IgD-negative memory B cell (primary cell): ENCODE results near the gene PPP1R16B. TPM values are rescaled to one million over a fixed set of nuclear protein-coding genes. Genes with fewer than 3 reads are reported as not detected.
A peak's percentile ranks its signal among the peaks of the same experiment; 100 is the strongest.

Experiments
- H3K27ac Mint-ChIP-seq, 3 donors: one replicate each; pipeline ENCODE4 v1.8.0; 2020 to 2022; ENCODE audit warnings: mild to moderate bottlenecking in 3 of 3, mixed read lengths in 3 of 3, moderate library complexity in 1 of 3
- H3K27me3 Mint-ChIP-seq: one replicate; pipeline ENCODE4 v1.8.0; 2021; ENCODE audit warnings: mixed read lengths
- H3K36me3 Mint-ChIP-seq: one replicate; pipeline ENCODE4 v1.8.0; 2020; ENCODE audit warnings: mild to moderate bottlenecking, mixed read lengths
- H3K4me1 Mint-ChIP-seq, 3 donors: one replicate each; pipeline ENCODE4 v1.8.0; 2020 to 2022; ENCODE audit warnings: mixed read lengths in 3 of 3, mild to moderate bottlenecking in 1 of 3
- H3K4me3 Mint-ChIP-seq, 4 donors: one replicate each; pipeline ENCODE4 v1.8.0; 2020 to 2022; ENCODE audit warnings: mild to moderate bottlenecking in 4 of 4, mixed read lengths in 4 of 4, moderate library complexity in 3 of 4
- H3K9me3 Mint-ChIP-seq, 3 donors: one replicate each; pipeline ENCODE4 v1.8.0; 2020 to 2021; ENCODE audit warnings: mixed read lengths in 3 of 3, mild to moderate bottlenecking in 1 of 3
- polyA plus RNA-seq: library from polyadenylated mRNA; unstranded; fragments of 300-500 nt; fragmentation: Illumina TruSeq; gene quantifications from one replicate; pipeline ENCODE4 v1.2.3, GENCODE V29; 2021

The PPP1R16B gene
- polyA plus RNA-seq, 1 donor from 2014 or later, result 68.0 TPM

GRCh38 chr20:38875175-38875993 lies 69.9 kb downstream of the PPP1R16B start:
- peaks cover 71 to 86% (median 81%) of the 10 kb centered on the region in 3 donors for H3K4me1 Mint-ChIP-seq
- peak overlapping the region; percentile 99 to 100 (median 99) for H3K27ac Mint-ChIP-seq
- H3K9me3 Mint-ChIP-seq, result no peaks in the 10 kb centered on the region
- H3K27me3 Mint-ChIP-seq, result peaks cover 2% of the 10 kb centered on the region
- H3K36me3 Mint-ChIP-seq, result peaks cover 12% of the 10 kb centered on the region
- H3K4me3 Mint-ChIP-seq, result peak overlapping the region; percentile 78 to 92 (median 89)

GRCh38 chr20:38877483-38877882 lies 72.0 kb downstream of the PPP1R16B start:
- H3K4me3 Mint-ChIP-seq, result peak overlapping the region; percentile 44 to 92 (median 72)
- peak overlapping the region; percentile 99 to 100 (median 99) for H3K27ac Mint-ChIP-seq
- peaks cover 83 to 91% (median 86%) of the 10 kb centered on the region in 3 donors for H3K4me1 Mint-ChIP-seq
- H3K36me3 Mint-ChIP-seq, result peaks cover 13% of the 10 kb centered on the region
- no peaks in the 10 kb centered on the region for H3K27me3 Mint-ChIP-seq
- H3K9me3 Mint-ChIP-seq, result no peaks in the 10 kb centered on the region

GRCh38 chr20:38878866-38879265 lies 73.4 kb downstream of the PPP1R16B start:
- H3K27ac Mint-ChIP-seq, result peak overlapping the region; percentile 93 to 100 (median 99)
- no peaks in the 10 kb centered on the region for H3K9me3 Mint-ChIP-seq
- no peaks in the 10 kb centered on the region for H3K27me3 Mint-ChIP-seq
- H3K36me3 Mint-ChIP-seq, result peaks cover 13% of the 10 kb centered on the region
- H3K4me3 Mint-ChIP-seq, result peak overlapping the region in 3 of 4 donors; percentile 62 to 86 (median 80)
- peaks cover 81 to 93% (median 83%) of the 10 kb centered on the region in 3 donors for H3K4me1 Mint-ChIP-seq

- peaks cover 17% of the 10 kb centered on the region for H3K36me3 Mint-ChIP-seq
- H3K4me3 Mint-ChIP-seq, result peak overlapping the region; percentile 63 to 93 (median 78)
- no peaks in the 10 kb centered on the region for H3K9me3 Mint-ChIP-seq
- H3K27me3 Mint-ChIP-seq, result no peaks in the 10 kb centered on the region
- peaks cover 71 to 85% (median 71%) of the 10 kb centered on the region in 3 donors for H3K4me1 Mint-ChIP-seq
- peak overlapping the region; percentile 93 to 100 (median 94) for H3K27ac Mint-ChIP-seq
These were observed 75.6 kb downstream of the PPP1R16B start for GRCh38 chr20:38880952-38881735.

GRCh38 chr20:38881806-38882440 lies 76.4 kb downstream of the PPP1R16B start:
- Mint-ChIP-seq H3K4me3 (peak overlapping the region; percentile 63 to 93 (median 78)), H3K9me3 (no peaks in the 10 kb centered on the region), H3K27ac (peak overlapping the region; percentile 93 to 100 (median 94)), H3K27me3 (no peaks in the 10 kb centered on the region), H3K36me3 (peaks cover 19% of the 10 kb centered on the region), H3K4me1 (peaks cover 70 to 81% (median 73%) of the 10 kb centered on the region in 3 donors)

GRCh38 chr20:38882600-38882999 lies 77.1 kb downstream of the PPP1R16B start:
- Mint-ChIP-seq H3K36me3 (peaks cover 20% of the 10 kb centered on the region), H3K27ac (peak overlapping the region; percentile 93 to 100 (median 94)), H3K4me3 (peak overlapping the region in 3 of 4 donors; percentile 61 to 93 (median 63)), H3K27me3 (no peaks in the 10 kb centered on the region), H3K9me3 (no peaks in the 10 kb centered on the region), H3K4me1 (peaks cover 70 to 81% (median 70%) of the 10 kb centered on the region in 3 donors)

- H3K36me3 Mint-ChIP-seq, result peaks cover 20% of the 10 kb centered on the region
- H3K4me1 Mint-ChIP-seq, result peaks cover 62 to 76% (median 65%) of the 10 kb centered on the region in 3 donors
- peak overlapping the region; percentile 93 to 100 (median 94) for H3K27ac Mint-ChIP-seq
- no peaks in the 10 kb centered on the region for H3K9me3 Mint-ChIP-seq
- H3K27me3 Mint-ChIP-seq, result no peaks in the 10 kb centered on the region
- H3K4me3 Mint-ChIP-seq, result peak overlapping the region; percentile 16 to 93 (median 74)
These were observed 77.8 kb downstream of the PPP1R16B start for GRCh38 chr20:38883081-38883980.

- Mint-ChIP-seq H3K27ac (peak overlapping the region; percentile 93 to 100 (median 94)), H3K4me1 (peaks cover 54 to 69% (median 58%) of the 10 kb centered on the region in 3 donors), H3K27me3 (no peaks in the 10 kb centered on the region), H3K4me3 (peak overlapping the region; percentile 36 to 92 (median 82)), H3K36me3 (peaks cover 16% of the 10 kb centered on the region), H3K9me3 (no peaks in the 10 kb centered on the region)
These were observed 78.7 kb downstream of the PPP1R16B start for GRCh38 chr20:38883981-38884733.

- no peaks in the 10 kb centered on the region for H3K27me3 Mint-ChIP-seq
- no peaks in the 10 kb centered on the region for H3K9me3 Mint-ChIP-seq
- H3K36me3 Mint-ChIP-seq, result peaks cover 13% of the 10 kb centered on the region
- H3K27ac Mint-ChIP-seq, result peak overlapping the region; percentile 27 to 94 (median 73)
- peaks cover 51 to 64% (median 53%) of the 10 kb centered on the region in 3 donors for H3K4me1 Mint-ChIP-seq
- H3K4me3 Mint-ChIP-seq, result peak overlapping the region in 1 of 4 donors; percentile 11
These were observed 79.9 kb downstream of the PPP1R16B start for GRCh38 chr20:38885357-38885756.

- Mint-ChIP-seq H3K27ac (peak overlapping the region; percentile 10 to 62 (median 45)), H3K36me3 (peaks cover 10% of the 10 kb centered on the region), H3K4me3 (peak overlapping the region in 2 of 4 donors; percentile 33 to 61), H3K27me3 (no peaks in the 10 kb centered on the region), H3K9me3 (no peaks in the 10 kb centered on the region), H3K4me1 (peaks cover 41 to 53% (median 42%) of the 10 kb centered on the region in 3 donors)
These were observed 82.7 kb downstream of the PPP1R16B start for GRCh38 chr20:38888059-38888831.

GRCh38 chr20:38889050-38889449 lies 83.6 kb downstream of the PPP1R16B start:
- Mint-ChIP-seq H3K4me3 (no peak overlapping the region), H3K9me3 (no peaks in the 10 kb centered on the region), H3K27me3 (no peaks in the 10 kb centered on the region), H3K27ac (peak overlapping the region; percentile 15 to 67 (median 47)), H3K36me3 (peaks cover 8% of the 10 kb centered on the region), H3K4me1 (peaks cover 41 to 50% (median 44%) of the 10 kb centered on the region in 3 donors)

- Mint-ChIP-seq H3K36me3 (peaks cover 6% of the 10 kb centered on the region), H3K27me3 (no peaks in the 10 kb centered on the region), H3K9me3 (no peaks in the 10 kb centered on the region), H3K4me1 (peaks cover 41 to 51% (median 43%) of the 10 kb centered on the region in 3 donors), H3K27ac (peak overlapping the region; percentile 68 to 94 (median 89)), H3K4me3 (peak overlapping the region in 1 of 4 donors; percentile 74)
These were observed 84.4 kb downstream of the PPP1R16B start for GRCh38 chr20:38889792-38890496.
